ENCODE measurements around the gene ZNF83. TPM values are rescaled to one million over a fixed set of nuclear protein-coding genes. Genes with fewer than 3 reads are reported as not detected.

ZNF83 gene
- total RNA-seq, 2 experiments from 2014 or later: 27.4 to 31.1 TPM

GRCh38 chr19:52659013-52659412, 20.9 kb upstream of the ZNF83 start:
- Mint-ChIP-seq H3K27ac (no peak overlapping the region), H3K9me3 (peaks cover 3% of the 10 kb centered on the region), H3K4me3 (no peak overlapping the region), H3K4me1 (ENCODE audit: low read depth) (peaks cover 13% of the 10 kb centered on the region), H3K27me3 (no peaks in the 10 kb centered on the region), H3K36me3 (ENCODE audit: low read depth) (peaks cover 76% of the 10 kb centered on the region)
- DNase-seq (no peak), ATAC-seq (no peak)
- ChIA-PET POLR2A (interaction anchor here (0.8 kb wide), 1 partner anchor 9 kb away, joined by 3 read pairs; no protein-coding TSS in a partner anchor), CTCF (interaction anchor here (1.5 kb wide), 1 partner anchor 9 kb away, joined by 3 read pairs; no protein-coding TSS in a partner anchor)
- no peak for TF ChIP-seq CTCF (IDR thresholded peaks at IDR 0.05)
- intact Hi-C loops (cut with micrococcal nuclease): no loop called here

GRCh38 chr19:52658595-52658994, 20.4 kb upstream of the ZNF83 start:
- intact Hi-C loops (cut with micrococcal nuclease): no loop called here
- POLR2A ChIA-PET: interaction anchor here (0.8 kb wide), 1 partner anchor 9 kb away, joined by 3 read pairs; no protein-coding TSS in a partner anchor

GRCh38 chr19:52653161-52653560, 15.0 kb upstream of the ZNF83 start:
- Mint-ChIP-seq H3K27ac (no peak overlapping the region), H3K36me3 (ENCODE audit: low read depth) (peaks cover 88% of the 10 kb centered on the region), H3K4me3 (no peak overlapping the region), H3K4me1 (ENCODE audit: low read depth) (no peaks in the 10 kb centered on the region), H3K27me3 (no peaks in the 10 kb centered on the region), H3K9me3 (peaks cover 22% of the 10 kb centered on the region)
- ChIA-PET POLR2A (no interaction called here), CTCF (interaction anchor here (0.6 kb wide), 1 partner anchor 25 kb away, joined by 3 read pairs; no protein-coding TSS in a partner anchor)
- ATAC-seq (no peak), DNase-seq (no peak)
- no peak for TF ChIP-seq CTCF (IDR thresholded peaks at IDR 0.05)
- intact Hi-C loops (cut with micrococcal nuclease): no loop called here

More at GRCh38 chr19:52658595-52658994, 20.4 kb upstream of the ZNF83 start:
- Mint-ChIP-seq H3K27me3 (no peaks in the 10 kb centered on the region), H3K36me3 (ENCODE audit: low read depth) (peaks cover 80% of the 10 kb centered on the region), H3K4me3 (no peak overlapping the region), H3K9me3 (peaks cover 3% of the 10 kb centered on the region), H3K4me1 (ENCODE audit: low read depth) (peaks cover 13% of the 10 kb centered on the region), H3K27ac (no peak overlapping the region)
- CTCF ChIA-PET: interaction anchor here (1.5 kb wide), 1 partner anchor 9 kb away, joined by 3 read pairs; no protein-coding TSS in a partner anchor
- TF ChIP-seq CTCF (IDR thresholded peaks at IDR 0.05): no peak
- DNase-seq: no peak
- ATAC-seq: no peak

GRCh38 chr19:52651956-52652355, 13.8 kb upstream of the ZNF83 start:
- Mint-ChIP-seq H3K4me1 (ENCODE audit: low read depth) (no peaks in the 10 kb centered on the region), H3K27ac (no peak overlapping the region), H3K36me3 (ENCODE audit: low read depth) (peaks cover 90% of the 10 kb centered on the region), H3K9me3 (peaks cover 33% of the 10 kb centered on the region), H3K27me3 (no peaks in the 10 kb centered on the region), H3K4me3 (no peak overlapping the region)
- intact Hi-C loops (cut with micrococcal nuclease): no loop called here
- TF ChIP-seq CTCF (IDR thresholded peaks at IDR 0.05): no peak
- no peak for ATAC-seq
- ChIA-PET POLR2A (no interaction called here), CTCF (interaction anchor here (1.6 kb wide), 1 partner anchor 10 kb away, joined by 4 read pairs; no protein-coding TSS in a partner anchor)
- DNase-seq: no peak

- POLR2A ChIA-PET: no interaction called here
- no peaks in the 10 kb centered on the region for H3K4me1 Mint-ChIP-seq (ENCODE audit: low read depth)
- no peaks in the 10 kb centered on the region for H3K27me3 Mint-ChIP-seq
- TF ChIP-seq CTCF (IDR thresholded peaks at IDR 0.05): no peak
- no peak overlapping the region for H3K27ac Mint-ChIP-seq
- intact Hi-C loops (cut with micrococcal nuclease): no loop called here
- no peak for ATAC-seq
- peaks cover 74% of the 10 kb centered on the region for H3K36me3 Mint-ChIP-seq (ENCODE audit: low read depth)
- no peak overlapping the region for H3K4me3 Mint-ChIP-seq
- H3K9me3 Mint-ChIP-seq: peaks cover 40% of the 10 kb centered on the region
- CTCF ChIA-PET: no interaction called here
- DNase-seq: no peak
Measured at GRCh38 chr19:52648336-52649016, 10.3 kb upstream of the ZNF83 start.
